CD4-positive, alpha-beta T cell treated with Interferon alpha-2 for 1 hour (primary cell): ENCODE results near the gene GRXCR1.

Source experiments
- DNase-seq, 2 donors: peaks; one replicate each; pipeline ENCODE4 v3.0.0-alpha.2; 2020 to 2022

The GRXCR1 gene

DNA sequence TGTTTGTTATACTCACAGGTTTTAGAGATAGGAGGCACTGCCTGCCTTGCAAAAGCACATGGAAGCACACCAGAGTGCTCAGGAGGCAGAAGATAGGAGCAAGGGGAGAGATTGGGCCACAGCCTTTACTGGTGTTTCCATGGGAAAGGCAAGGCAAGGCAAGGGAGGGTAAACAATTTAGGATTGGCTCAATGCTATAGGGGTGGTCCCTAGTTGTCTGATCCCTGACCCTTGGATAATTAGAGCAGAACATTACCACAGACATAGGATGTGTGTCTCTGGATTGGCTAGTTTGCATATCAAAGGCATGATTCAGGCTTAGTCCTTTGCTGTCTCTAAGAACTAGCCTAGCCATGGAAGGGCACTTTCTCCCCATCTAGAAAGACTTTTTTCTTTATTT is 36.1 kb downstream of the GRXCR1 start:
- DNase-seq: no peak

DNA sequence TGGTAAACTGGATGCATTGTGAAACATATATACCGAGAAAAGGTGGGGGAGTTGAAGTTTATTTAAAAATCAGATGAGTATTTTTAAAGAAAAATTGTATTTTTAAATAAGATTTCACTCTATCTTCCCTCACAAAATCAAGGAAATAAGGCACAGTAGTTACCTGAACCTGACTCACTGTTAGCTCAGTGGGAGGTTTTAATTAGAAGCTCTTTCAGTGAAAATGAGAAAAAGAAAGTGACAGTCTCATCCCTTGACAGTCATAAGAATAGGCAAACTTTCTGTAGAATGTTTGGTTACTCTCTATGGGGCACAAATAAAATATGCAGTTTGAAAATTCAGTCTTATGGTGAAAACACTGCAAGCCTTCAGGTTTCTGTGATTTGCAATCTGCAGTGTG is 49.7 kb downstream of the GRXCR1 start:
- DNase-seq: no peak

DNA sequence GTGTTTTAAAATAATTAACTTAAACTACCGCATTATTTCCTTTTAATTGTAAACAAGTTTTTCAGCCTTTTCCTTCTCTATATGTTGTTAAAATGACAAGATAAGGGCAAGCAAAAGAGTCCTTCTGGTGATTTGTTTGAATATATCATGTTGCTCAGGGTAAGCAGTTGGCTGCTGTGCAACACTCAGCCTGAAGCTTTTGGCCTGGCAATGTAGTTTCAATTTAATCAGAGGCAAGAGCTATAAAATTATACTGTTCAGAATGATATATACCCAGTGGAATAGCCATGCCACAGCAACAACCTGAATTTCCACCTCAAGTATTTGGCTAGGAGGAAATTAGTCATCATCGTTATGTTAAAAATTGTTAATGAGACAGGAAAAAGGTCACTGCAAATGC is 53.4 kb downstream of the GRXCR1 start:
- no peak for DNase-seq

DNA sequence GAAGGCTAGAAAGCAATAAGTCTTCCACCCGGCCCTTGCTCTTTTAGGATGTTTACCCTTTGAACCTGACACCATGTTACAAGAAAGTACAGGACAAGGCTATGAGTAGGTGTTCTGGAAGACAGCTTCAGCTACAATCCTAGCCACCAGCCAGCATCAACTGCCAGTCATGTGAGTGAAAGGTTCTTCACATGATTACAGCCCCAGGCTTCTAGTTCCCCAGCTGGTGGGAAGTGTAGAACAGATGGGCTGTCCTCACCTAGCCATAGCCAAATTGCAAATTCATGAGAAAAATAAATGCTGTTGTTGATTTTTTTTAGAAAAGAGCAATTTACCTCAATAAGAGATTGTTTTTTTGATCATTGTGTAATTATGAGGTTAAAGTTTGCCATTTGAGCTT is 60.8 kb downstream of the GRXCR1 start:
- DNase-seq: no peak

DNA sequence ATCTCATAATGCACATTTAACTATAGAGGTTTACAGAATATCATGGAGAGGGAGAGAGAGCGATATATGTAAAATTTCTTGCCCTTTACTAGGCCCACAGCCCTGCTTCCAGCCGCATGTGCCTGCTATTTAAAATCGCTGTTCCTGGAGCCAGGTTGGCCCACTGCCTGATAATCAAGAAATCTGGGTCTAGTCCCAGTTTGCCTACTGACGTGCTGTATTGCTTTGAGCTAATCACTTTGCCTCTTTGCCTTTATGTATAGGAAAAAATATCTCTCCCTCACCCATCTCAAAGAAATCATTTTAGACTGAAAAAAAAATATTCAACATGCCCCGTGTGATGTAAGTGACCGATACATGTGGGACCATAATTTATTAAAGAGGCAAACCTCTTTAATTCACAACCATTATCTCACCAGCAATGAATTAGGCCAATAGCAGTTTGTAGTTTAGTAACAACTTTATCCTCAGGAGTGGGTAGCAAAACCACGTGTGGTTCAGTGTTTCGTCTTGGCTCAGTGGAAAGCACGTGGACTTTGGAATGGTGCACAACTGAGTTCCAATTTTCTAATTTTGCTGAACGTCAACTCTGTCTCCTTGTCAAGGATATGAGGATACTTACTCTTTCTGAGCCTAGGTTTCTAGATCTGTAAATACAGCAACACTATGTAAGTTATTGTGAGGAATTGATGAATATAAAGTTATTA is 62.6 kb downstream of the GRXCR1 start:
- DNase-seq: no peak

DNA sequence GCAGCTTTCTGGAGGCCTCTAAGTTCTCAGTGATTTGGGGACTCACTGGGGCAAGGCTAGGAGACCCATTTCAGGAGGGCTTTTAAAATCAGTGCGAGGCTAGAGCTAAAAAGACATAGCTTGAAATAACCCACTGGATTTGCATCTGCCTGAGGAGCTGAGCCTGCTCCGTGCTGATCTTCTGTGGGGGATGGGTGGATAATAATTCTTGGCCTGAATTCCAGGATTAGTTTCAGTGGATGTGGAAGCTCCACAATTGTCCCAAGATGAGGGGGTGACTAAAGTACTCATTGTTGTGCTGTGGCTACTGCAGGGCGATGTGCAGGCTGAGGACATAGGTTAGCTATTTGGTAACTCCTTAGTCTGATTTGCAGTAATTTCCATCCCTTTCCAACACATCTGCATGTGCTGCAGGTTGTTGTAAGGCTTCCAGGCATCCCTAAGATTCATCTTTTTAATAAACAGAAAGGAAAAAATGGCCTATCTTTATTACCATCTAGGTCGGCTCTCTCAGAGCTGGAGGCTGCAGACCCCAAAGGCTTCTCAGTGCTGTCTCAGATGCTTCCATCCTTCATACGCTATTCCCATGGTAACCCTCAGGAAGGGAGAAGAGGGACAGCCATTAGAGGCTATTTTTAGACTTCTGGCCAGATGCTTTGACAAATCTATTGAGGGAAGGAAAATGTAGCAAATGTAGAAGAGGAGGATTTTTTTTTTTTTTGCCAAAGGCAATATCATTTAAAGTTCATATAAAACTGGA is 63.4 kb downstream of the GRXCR1 start:
- no peak for DNase-seq

DNA sequence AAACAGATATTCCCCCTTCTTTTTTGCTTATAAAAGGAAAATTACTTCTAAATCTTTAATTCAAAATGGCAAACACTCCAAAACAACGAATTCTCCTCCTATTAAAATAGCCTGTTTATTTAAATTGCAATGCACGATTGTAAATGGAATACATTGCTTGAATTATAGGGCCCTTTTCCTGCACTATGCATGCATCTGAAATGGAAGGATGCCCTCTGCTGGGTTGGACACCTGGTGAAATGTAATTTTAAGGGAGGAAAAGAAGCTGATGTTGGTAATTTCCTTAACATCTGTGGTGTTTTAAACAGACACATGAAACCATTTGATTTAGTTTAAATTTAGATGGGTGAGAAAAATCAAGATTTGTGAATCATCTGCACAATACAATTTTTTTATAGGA is 72.8 kb downstream of the GRXCR1 start:
- DNase-seq: no peak

DNA sequence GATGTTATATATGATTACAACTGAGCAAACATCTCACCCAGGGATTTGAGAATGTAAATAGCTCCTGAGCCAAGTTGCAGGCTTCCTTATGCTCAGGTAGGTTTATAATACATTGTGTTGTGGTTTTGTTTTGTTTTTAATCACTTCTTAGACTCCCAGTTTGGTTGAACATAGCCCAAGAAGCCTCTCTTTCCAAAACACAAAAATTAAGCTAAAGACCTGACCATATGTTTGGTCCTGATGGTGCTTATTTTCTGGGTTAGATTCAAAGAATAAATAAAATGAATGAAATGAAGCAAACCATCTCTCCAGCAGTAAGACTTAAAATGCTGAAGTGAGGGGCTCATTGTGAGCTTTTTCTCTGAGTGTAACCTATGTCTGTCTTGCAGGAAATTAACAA is 93.5 kb downstream of the GRXCR1 start:
- DNase-seq: no peak

DNA sequence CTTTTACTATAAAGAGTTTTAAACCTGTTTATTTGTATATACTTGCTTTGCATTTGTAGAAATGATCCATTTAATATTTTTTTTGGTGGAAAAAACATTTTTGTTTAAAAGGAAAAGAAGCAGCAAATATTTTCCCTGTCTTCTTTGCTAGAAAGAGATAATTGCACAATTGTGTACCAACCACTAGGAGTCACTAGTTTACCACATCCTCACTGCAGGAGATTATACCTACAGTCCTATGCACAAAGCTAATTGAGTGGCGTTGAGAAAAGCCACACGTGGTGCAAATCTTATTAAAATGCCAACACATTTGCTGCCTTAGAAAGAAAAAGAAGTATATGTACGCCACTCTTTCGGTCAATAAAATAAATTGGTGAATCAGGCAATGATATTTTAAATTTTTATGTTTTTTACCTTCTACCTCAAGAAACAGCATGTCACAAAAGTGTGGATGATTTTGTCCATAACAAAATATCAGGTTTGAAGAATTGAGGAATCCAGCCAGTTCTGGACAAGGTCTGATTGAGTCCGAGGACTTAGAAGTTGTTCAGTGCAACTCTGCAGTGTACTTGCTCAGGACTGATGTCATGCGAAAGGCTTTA is 102.9 kb downstream of the GRXCR1 start:
- no peak for DNase-seq

DNA sequence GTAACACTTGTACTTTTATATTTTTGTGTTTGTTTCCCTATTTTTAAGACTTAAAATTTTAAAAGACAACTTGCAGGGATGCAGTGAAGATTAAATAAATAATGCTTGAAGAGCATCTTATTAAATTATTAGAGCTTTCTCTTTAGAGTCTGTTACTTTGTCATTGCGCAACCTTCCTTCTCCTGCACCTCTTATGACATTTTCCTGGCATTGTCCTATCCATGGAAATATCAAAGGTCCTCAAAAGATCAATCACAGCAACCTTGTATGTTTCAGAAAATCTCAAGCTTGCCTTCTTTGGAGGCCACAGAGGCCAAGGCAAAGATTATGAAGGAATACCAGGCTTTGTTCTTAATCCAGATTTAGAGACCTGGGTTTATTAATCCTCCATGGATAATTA is 116.3 kb downstream of the GRXCR1 start:
- no peak for DNase-seq

DNA sequence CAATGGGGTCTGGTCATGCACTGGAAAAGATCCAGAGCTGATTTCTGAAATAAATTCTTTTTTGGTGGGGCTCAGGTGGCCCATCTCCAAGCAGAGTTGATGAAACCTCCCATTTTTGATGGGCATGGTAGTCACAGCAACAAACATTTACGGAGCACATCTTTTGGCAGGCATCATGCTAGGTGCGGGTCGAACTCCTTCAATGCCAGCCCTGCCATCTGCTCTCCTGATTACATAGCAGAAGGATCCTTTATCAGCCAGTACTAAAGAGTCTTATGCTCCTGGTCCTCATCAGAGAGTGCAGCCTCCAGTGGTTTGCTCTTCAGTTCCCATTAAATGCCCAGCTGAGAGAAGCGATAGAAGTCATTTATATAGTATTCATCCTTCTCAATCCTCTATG is 121.7 kb downstream of the GRXCR1 start:
- DNase-seq: no peak

DNA sequence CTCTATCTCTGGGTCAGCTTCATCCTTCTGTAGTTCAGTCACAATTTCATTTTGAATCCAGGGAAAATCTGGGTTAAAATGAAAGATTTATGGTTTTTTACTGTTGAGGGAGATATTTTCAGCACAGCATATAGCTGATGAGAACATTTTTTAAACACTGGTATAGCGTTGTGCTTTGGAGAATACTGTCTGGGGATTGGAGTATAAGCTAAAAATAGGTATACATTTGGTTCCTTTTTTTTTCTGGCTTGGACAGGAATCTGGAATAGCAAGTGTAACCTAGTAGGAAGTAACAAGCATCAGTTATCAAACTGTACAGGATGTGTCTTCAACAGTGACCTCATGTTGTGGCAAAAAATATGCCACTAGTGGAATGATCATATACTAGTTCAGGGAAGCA is 149.1 kb downstream of the GRXCR1 start:
- DNase-seq: no peak

DNA sequence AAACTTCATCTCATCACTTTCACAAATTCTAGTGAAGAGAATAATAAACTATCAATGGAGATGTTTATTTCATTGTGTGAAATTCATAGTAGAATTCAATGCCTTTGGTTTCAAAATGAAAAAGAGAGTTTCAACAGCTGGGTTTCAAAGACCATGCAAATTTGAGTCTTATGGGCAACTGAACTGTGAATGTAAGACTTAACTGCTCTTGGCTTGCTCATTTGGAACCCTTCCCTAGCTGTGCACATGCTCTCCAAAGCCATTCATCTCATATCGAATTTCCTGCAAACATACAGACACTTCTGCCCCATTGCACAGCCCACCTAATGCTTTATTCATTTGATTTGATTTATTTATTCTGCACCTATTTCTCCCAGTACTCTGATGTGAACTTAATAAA is 154.5 kb downstream of the GRXCR1 start:
- no peak for DNase-seq

DNA sequence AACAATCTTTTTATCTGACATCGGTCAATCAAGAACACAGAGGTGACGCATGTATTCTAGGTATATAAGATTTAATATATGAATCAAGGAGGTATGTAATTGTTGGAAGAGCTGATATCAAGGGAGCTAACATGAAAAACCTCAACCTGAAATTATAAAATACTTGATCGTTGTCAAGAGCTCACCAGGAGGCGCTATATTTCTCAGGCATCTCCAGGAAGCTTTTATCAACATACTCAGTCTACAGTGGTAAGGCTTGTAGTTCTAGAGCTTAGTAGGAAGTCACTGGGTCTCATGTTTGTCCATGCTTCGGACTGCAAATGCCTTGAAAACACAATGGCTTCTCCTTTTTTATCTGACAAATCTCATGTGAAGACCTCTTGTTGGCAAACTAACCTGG is 156.1 kb downstream of the GRXCR1 start:
- DNase-seq: no peak

DNA sequence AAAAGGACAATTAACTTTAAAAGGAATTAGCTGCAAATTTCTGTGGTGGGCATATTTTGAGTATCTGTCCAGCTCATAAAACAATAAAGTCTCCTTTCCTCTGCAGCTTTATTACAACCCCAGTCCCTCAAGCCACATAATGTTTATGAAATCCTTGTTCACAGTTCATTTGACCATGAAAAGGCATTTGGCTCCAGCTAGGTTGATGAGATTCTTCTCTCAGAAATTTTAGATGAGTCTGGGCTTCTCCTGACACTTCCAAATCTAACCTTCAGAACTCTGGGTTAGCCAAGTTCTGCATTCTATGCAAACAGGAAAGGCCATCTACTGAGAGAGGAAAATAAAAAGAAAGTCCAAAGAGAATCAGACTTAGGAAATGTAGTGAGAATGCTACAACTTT is 156.8 kb downstream of the GRXCR1 start:
- no peak for DNase-seq

DNA sequence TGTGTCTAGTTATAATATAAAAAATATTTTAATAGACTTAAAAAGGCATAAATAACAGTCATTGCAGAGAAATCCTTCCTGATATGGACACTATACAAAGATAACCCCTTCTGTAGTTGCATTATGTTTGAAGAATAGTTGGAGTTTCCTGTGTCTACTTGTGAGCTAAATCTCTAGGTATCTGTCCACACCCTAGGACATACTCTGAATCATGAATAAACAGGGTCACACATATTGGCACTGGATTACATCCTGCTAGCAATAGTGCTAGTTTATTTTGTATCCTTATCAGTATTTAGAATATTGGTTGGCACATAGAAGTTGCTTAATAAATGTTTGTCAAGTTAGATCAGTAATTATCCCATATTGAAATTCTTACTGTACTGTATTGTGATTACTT is 173.9 kb downstream of the GRXCR1 start:
- DNase-seq: no peak

DNA sequence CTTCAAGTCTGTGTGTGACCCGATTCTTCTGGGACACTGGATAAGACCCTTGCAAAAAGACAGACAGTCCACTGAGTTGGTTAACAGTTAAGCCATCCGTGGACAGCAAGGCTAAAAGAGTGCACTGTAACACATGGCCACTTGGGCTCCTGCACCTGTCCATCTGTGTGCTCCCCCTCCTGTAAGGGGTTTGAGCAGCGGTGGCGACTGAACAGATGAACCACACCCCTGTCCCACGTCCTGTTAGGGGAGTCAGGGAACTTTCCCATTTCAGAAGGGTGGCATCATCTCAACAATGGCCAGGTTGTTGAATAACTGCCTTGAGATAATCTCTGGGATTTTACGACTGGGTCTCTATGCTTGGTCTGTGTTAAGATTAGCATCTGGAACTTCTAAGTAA is 178.6 kb downstream of the GRXCR1 start:
- DNase-seq: no peak
